ENCODE measurements around the gene TMEM219. TPM values are rescaled to one million over a fixed set of nuclear protein-coding genes. Genes with fewer than 3 reads are reported as not detected.

TMEM219 gene
- total RNA-seq, 2 donors from 2014 or later, result 149 to 174 TPM

- no peak overlapping the region for H3K9ac ChIP-seq (ENCODE audit: low read depth in 2 of 2, low read length in 2 of 2)
- H3K4me1 ChIP-seq, result peaks cover 11% of the 10 kb centered on the region
- no peak for TF ChIP-seq CTCF (IDR thresholded peaks at IDR 0.05)
- H3K9me3 ChIP-seq, result no peaks in the 10 kb centered on the region
- H3K36me3 ChIP-seq, result peaks cover 9% of the 10 kb centered on the region
- H3K4me3 ChIP-seq, result no peak overlapping the region
- H3K27me3 ChIP-seq, result no peaks in the 10 kb centered on the region
- H3K27ac ChIP-seq, result no peak overlapping the region
- no peak for DNase-seq
- intact Hi-C loops (cut with DNase I), result no loop called here
Measured at GRCh38 chr16:29971304-29971703, 9.4 kb downstream of the TMEM219 start.

- peaks cover 9% of the 10 kb centered on the region for H3K36me3 ChIP-seq
- peaks cover 17% of the 10 kb centered on the region for H3K4me1 ChIP-seq
- TF ChIP-seq CTCF (IDR thresholded peaks at IDR 0.05), result no peak
- no peak for DNase-seq
- H3K27me3 ChIP-seq, result no peaks in the 10 kb centered on the region
- intact Hi-C loops (cut with DNase I), result no loop called here
- no peaks in the 10 kb centered on the region for H3K9me3 ChIP-seq
- H3K4me3 ChIP-seq, result no peak overlapping the region
- no peak overlapping the region for H3K9ac ChIP-seq (ENCODE audit: low read depth in 2 of 2, low read length in 2 of 2)
- H3K27ac ChIP-seq, result no peak overlapping the region
Measured at GRCh38 chr16:29972500-29972899, 10.6 kb downstream of the TMEM219 start.

GRCh38 chr16:29972992-29973383 is 11.1 kb downstream of the TMEM219 start:
- H3K9ac ChIP-seq (ENCODE audit: low read depth in 2 of 2, low read length in 2 of 2), result no peak overlapping the region

GRCh38 chr16:29973384-29974246 is 11.7 kb downstream of the TMEM219 start, which contains the start of gene TAOK2:
Gene TAOK2 (plus strand): TSS chr16:29973868. CDS start chr16:29977773, 3,905 bp downstream.
- peaks cover 11% of the 10 kb centered on the region for H3K36me3 ChIP-seq
- peak within 1 kb of the TSS; percentile 75 for H3K4me3 ChIP-seq
- peaks cover 17% of the 10 kb centered on the region for H3K4me1 ChIP-seq
- peak within 1 kb of the TSS; percentile 74 for H3K27ac ChIP-seq
- no peak for TF ChIP-seq CTCF (IDR thresholded peaks at IDR 0.05)
- H3K9ac ChIP-seq (ENCODE audit: low read depth in 2 of 2, low read length in 2 of 2), result peak within 1 kb of the TSS; percentile 92 to 96
- H3K9me3 ChIP-seq, result no peaks in the 10 kb centered on the region
- DNase-seq, result peak; percentile 97
- intact Hi-C loops (cut with DNase I), result no loop called here
- H3K27me3 ChIP-seq, result no peaks in the 10 kb centered on the region

More at GRCh38 chr16:29972992-29973383, 11.1 kb downstream of the TMEM219 start:
- Histone ChIP-seq H3K27me3 (no peaks in the 10 kb centered on the region), H3K4me3 (no peak overlapping the region), H3K9me3 (no peaks in the 10 kb centered on the region), H3K27ac (peak overlapping the region; percentile 74), H3K36me3 (peaks cover 9% of the 10 kb centered on the region), H3K4me1 (peaks cover 17% of the 10 kb centered on the region)
- TF ChIP-seq CTCF (IDR thresholded peaks at IDR 0.05), result no peak
- DNase-seq, result no peak
- intact Hi-C loops (cut with DNase I), result no loop called here

- intact Hi-C loops (cut with DNase I), result no loop called here
- H3K27ac ChIP-seq, result peak overlapping the region; percentile 74
- no peaks in the 10 kb centered on the region for H3K27me3 ChIP-seq
- TF ChIP-seq CTCF (IDR thresholded peaks at IDR 0.05), result no peak
- H3K36me3 ChIP-seq, result peaks cover 14% of the 10 kb centered on the region
- H3K9me3 ChIP-seq, result no peaks in the 10 kb centered on the region
- H3K4me3 ChIP-seq, result peak overlapping the region; percentile 75
- H3K9ac ChIP-seq (ENCODE audit: low read depth in 2 of 2, low read length in 2 of 2), result peak overlapping the region; percentile 92 to 96
- peaks cover 17% of the 10 kb centered on the region for H3K4me1 ChIP-seq
- DNase-seq, result no peak
Measured at GRCh38 chr16:29974291-29975133, 12.6 kb downstream of the TMEM219 start.
